ENCODE measurements around the gene CARHSP1.
"Not testable (repeated sequence)": the region's sequence is repeated elsewhere in the genome, so short reads cannot be mapped to it uniquely, and the experiment has no call there.

The CARHSP1 gene

DNA sequence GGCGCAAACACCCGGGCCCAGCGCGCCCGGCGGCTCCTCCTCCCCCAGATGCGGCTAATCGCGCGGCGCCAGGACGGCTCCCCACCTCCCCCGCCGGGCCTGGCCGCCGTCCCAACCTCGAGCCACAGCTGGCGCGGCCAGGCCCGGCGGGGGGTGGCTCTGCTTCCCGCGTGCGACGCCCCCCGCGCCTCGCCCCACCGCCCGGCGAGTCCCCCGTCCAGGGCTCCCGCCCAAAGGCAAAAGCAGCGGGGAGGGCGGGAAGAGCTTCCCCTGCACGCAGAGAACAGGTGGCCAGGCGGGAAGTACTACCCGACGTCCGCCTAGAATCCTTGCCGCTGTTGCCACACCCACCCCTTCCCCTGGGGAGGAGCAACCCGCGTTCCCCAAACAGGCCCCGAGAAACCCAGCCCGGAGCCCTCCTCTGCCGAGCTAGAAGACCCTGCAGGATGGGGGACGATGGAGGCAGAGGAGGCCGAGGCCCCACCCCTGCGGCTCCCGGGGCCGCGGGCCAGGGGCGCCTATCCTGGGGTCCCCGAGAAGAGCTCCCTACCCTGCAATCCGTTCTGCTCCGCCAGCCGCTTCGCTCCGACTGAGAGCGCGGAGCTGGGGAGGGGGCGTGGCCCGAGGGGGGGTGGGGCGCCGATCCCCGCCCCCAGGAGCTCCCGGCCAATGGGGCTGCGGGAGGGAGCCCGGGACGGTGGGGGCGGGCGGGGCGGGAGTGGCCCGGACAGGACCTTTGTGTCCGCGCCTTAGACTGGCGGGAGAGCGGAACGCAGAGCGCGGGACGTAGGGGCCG lies at the start of gene CARHSP1:
TSS of gene CARHSP1 (minus strand) at position 591 of the 796 bp plus-strand sequence. CDS start 9,678 bp downstream, outside the sequence.
- in situ Hi-C loops (cut with HindIII; ENCODE audit: low pct_ligation_motif_present, low pct_unique_long_range_greater_than_20kb, low sequenced_read_pairs), result no loop called here
- peak; percentile 95 for DNase-seq

DNA sequence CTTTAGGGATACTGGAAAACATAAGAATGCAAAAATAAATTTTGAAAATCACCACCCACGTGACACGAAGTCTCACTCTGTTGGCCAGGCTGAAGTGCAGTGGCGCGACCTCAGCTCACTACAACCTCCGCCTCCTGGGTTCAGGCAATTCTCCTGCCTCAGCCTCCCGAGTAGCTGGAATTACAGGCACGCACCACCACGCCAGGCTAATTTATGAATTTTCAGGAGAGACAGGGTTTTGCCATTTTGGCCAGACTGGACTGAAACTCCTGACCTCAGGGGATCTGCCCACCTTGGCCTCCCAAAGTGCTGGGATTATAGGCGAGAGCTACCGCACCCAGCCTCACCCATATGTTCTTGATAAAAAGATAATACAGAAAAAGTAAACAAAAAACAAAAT lies 48.5 kb upstream of the CARHSP1 start:
- DNase-seq; in situ Hi-C loops (cut with HindIII; ENCODE audit: low pct_ligation_motif_present, low pct_unique_long_range_greater_than_20kb, low sequenced_read_pairs): not testable (repeated sequence)

DNA sequence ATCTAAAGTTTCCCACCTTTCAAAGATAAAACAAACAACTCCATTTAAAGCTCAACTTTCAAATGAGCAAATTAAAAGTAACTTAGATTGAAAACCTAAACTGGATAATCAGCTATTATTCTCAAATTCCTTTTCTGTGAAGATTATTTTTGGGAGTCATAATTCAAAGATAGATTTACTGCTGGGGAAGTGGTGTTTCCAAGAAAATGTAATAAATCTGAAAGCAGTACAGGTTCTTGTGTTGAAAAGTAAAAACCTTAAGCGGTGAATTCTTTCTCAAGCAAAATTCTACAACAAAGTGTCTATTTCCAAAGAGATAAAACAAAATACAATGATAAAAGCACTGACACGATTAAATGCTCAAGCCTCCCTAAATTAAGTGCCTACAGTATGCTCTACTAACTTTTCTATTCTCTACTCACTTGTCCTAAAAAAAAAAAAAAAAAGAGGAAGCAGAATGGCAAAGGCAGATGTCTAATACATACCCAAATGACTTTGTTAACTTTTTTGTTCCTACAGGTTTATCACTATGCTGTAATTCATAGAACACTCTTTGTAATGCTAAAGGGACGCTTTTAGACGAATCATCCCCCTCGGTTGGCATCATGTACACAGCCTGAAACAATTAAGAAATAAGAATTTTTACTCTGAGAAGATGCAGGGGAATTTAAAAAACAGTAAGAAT lies 47.9 kb upstream of the CARHSP1 start:
- DNase-seq, result no peak
- in situ Hi-C loops (cut with HindIII; ENCODE audit: low pct_ligation_motif_present, low pct_unique_long_range_greater_than_20kb, low sequenced_read_pairs), result no loop called here

DNA sequence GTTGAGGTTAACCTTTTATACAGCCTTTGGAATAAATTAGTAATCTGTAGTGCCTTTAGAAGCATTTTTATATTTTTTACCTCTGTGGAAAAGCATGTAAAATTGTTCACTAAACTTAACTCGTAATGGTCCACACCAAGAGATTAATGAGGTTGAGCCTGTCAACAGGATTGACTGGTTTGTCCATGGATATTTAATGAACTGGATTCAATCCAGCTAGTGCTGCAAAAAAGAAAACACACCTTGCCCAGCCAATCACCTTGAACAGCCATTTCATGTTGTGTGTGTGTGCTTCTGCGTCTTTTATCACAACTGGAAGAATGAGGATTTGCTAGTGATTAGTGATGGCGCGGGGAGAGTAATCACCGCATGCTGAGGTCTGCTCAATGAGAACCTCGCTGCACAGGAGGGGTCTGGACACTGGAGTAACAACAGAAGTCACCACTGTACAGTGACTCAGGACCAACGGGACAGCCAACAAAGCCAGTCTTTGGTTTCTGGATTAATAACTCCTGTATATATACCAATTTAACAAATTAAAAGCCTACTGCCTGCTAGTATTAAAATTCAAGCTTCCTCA lies 47.0 kb upstream of the CARHSP1 start:
- in situ Hi-C loops (cut with HindIII; ENCODE audit: low pct_ligation_motif_present, low pct_unique_long_range_greater_than_20kb, low sequenced_read_pairs), result no loop called here
- DNase-seq, result no peak

DNA sequence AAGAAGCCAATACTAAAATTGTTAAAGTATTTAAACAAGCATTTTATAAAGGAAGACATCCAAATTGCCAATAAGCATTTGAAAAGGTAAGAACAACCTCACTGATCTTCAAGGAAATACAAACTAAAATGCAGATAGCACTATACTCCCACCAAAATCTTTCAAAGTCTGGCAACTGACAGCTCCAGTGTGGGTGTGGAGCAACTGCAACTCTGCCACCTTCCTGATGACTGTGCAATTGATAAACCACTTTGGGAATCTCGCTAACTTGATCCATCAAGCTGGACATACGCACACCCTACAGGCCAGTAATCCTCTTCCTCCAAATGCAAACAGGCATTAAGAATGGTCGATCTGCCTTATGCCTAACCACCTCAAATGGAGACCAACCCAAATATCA lies 45.3 kb upstream of the CARHSP1 start:
- in situ Hi-C loops (cut with HindIII; ENCODE audit: low pct_ligation_motif_present, low pct_unique_long_range_greater_than_20kb, low sequenced_read_pairs), result no loop called here

DNA sequence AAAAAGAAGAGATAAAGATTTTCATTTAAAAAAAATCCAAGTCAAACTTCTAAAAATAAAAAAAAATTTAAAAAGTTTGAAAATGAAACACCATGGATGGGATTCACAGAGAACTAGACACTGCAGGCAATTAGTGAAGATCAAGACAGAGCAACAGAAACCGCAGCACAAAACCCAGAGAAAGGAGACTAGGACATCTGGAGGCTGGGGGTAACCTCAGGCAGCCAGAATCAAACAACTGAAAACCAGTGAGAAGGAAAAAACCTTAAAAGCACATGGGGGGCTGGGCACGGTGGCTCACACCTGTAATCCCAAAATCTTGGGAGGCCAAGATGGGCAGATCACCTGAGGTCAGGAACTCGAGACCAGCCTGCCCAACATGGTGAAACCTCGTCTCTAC lies 44.0 kb upstream of the CARHSP1 start:
- in situ Hi-C loops (cut with HindIII; ENCODE audit: low pct_ligation_motif_present, low pct_unique_long_range_greater_than_20kb, low sequenced_read_pairs), result no loop called here
- DNase-seq, result no peak

More for the DNA sequence above, 45.3 kb upstream of the CARHSP1 start:
- no peak for DNase-seq

DNA sequence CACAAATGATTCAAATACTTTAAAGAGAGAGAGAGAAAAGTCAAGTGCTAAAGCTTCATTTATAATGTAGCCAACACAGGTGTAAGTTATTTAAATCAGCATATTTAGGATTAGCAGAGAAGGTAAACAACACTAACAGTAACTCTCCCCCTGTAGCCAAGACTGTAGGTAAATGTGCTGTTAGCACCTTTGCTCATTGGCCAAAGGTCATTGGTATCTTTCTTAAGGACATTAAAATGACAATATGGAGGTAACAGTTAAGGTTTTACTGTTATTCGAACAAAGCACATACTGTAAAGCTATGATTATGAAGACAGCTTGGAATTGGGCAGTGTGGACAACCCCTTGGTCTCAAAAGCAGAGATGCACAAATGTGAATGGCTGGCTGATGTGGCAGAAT lies 42.0 kb upstream of the CARHSP1 start:
- in situ Hi-C loops (cut with HindIII; ENCODE audit: low pct_ligation_motif_present, low pct_unique_long_range_greater_than_20kb, low sequenced_read_pairs), result no loop called here
- no peak for DNase-seq

DNA sequence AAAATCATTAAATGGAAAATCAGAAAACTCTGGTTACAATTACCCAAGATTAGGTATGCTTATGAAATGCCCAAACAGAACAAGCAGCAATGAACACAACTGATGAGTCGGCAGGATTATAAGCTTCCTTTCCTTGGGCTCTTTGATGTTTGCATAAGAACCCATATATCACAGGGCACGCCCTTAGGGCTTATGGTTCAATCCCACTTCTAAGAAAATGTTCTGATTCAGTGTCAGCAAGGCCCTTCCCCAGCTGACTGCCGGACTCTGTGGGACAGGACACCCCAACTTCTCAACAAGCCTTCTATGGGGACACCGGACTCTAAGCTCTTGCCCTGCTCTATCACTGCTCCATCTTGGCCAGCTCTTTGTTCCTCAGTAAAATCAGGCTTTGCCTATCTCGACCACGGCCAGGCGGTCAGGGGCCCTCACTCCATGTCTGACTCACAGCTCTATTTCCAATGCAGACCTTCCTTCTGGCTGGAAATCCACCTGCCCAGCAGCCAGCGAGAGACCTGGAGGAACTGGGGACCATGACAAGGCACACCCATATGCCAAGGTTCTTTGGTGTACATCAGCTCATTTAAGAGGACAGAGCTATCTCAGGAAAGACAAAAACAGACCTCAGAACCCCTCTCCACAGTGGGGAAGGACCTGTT lies 40.1 kb upstream of the CARHSP1 start:
- in situ Hi-C loops (cut with HindIII; ENCODE audit: low pct_ligation_motif_present, low pct_unique_long_range_greater_than_20kb, low sequenced_read_pairs), result no loop called here
- no peak for DNase-seq

DNA sequence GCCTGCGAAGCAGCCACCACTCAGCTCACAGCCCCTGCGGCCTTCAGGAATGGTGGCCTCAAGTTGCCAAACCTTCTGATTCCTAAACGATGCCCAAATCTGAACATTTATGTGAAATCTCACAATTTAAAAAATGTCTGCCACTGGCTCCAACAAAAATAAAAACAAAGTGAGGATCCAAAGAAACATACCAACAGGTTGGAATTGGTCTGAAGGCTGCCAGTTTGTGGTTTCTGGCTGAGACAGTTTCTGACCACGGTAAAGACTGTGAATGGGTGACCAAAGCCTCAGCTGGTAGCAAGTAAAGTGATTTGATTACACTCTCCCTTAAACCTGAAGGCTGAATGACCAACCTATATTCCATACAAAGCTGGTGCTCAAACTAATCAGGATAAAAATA lies 38.3 kb upstream of the CARHSP1 start:
- no peak for DNase-seq
- in situ Hi-C loops (cut with HindIII; ENCODE audit: low pct_ligation_motif_present, low pct_unique_long_range_greater_than_20kb, low sequenced_read_pairs), result no loop called here

DNA sequence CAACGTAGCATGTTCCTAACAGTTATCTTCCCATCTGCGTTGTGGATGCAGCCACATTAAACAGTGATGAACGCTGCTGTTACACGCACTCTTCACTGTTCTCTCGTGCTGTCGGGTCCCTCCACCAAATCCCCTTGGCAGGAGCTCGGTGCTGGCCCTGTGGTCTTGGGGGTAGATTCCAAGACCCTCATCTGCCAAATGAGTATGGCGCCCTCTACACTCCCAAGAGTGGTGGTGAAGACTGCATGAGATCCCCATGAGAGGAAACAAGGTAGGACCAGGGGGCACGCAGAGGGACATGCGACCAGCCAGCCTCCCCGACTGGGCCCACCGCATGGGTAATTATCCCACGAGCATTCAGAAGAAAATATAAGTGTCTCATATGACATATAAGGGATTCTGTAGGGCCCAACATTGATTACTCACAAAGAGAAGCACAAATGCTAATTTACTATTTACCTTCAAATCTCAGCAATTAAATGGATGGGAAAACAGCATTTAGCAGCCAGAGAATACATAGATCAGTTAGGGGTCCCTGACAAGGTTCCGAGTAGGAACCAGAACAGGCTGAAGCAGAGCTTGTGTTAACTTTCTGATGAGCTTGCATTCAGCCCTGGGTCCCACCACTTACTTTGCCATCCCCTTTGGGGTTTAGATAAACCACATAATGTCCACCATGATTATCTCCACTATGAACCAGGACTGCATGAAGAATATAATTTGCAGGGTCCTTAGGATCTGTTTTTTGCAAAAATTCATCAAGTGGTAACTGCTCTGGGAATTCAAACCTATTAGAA lies 37.2 kb upstream of the CARHSP1 start:
- in situ Hi-C loops (cut with HindIII; ENCODE audit: low pct_ligation_motif_present, low pct_unique_long_range_greater_than_20kb, low sequenced_read_pairs), result no loop called here
- no peak for DNase-seq

DNA sequence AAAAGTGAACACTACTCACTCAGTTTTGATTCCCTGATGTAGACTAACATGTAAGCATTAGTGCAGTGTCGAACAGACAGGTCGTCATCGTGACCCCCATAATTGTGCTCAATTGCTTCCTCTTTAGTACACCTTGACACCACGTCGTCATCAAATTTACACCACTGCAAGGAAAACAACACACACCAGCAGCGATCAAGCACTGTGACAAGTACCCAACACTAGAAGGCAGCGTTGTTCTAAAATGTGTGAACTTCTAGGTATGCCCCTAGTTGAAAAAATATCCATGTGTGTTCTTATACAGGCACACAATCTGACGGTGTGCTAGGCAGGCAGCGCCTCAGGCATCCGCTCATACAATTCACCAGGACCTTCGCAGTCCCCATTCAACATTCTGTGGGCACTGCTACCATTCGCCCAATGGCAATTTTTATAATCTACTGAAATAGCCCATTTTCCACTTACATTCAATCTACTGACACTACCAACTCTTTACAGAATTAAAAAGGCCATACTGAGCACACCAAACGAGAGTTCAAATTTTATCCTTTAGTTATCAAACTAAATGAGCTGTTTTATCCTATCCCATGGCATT lies 36.5 kb upstream of the CARHSP1 start:
- DNase-seq, result peak; percentile 49
- in situ Hi-C loops (cut with HindIII; ENCODE audit: low pct_ligation_motif_present, low pct_unique_long_range_greater_than_20kb, low sequenced_read_pairs), result no loop called here

DNA sequence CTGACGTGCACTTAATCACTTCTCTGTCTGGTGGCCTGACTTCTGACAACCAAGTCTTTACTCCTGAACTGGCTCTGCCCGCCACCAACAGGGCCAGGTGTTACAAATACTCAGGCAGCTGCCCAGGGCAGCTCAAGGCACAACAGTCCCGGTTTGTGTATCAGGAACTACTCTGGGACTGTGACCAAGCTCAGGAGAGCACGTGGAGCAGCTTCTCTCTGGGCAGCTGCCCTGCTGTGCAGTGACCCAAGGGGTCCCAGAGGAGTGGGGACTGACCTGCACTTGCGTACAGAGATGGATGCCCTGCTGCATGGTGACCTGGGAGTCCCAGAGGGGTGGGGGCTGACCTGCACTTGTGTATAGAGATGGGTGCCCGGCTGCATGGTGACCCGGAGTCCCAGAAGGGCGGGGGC lies 35.2 kb upstream of the CARHSP1 start:
- in situ Hi-C loops (cut with HindIII; ENCODE audit: low pct_ligation_motif_present, low pct_unique_long_range_greater_than_20kb, low sequenced_read_pairs), result no loop called here
- DNase-seq, result no peak

DNA sequence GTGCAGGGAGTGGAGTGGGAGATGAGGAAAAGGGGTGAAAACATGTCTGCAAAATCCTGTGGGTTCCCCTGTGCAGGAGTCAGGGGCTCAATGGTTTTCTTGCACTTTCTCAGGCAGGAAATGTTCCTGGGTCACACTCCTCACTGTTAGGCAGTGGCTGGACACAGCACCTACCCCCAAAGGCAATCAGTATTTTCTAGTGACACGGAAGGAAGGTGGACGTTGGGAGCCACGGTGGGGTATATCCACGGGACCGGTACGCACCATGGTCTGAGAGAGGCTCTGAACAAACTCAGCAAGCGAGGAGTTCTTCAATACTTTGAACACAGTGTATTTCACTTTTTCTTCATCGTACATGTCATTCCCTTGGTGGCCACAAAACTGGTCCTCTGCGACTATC lies 34.2 kb upstream of the CARHSP1 start:
- DNase-seq, result no peak
- in situ Hi-C loops (cut with HindIII; ENCODE audit: low pct_ligation_motif_present, low pct_unique_long_range_greater_than_20kb, low sequenced_read_pairs), result no loop called here

DNA sequence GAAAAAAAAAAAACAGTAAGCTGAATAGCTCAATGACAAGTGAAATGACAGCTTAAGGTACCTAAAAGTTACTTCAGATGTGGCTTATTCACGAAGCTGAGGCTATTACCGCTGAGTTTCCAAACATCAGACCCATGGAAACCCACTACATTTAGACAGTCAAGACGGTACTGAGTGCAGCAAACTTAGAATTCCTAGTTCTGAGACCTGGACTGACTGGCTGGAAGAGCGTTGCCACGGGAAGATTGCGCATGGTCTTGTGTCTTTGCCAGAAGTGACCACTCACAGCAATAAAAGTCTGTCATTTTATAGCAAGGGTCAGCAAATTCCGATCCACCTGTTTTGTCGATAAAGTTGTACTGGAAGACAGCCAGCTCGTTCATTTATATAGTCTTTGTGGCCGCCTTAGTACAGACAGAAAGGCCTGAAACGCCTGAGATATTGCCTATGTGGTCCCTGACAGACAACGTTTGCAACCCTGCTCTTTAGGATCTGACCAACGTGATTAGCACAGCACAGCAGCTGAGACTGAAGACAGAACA lies 32.6 kb upstream of the CARHSP1 start:
- in situ Hi-C loops (cut with HindIII; ENCODE audit: low pct_ligation_motif_present, low pct_unique_long_range_greater_than_20kb, low sequenced_read_pairs), result no loop called here
- no peak for DNase-seq

DNA sequence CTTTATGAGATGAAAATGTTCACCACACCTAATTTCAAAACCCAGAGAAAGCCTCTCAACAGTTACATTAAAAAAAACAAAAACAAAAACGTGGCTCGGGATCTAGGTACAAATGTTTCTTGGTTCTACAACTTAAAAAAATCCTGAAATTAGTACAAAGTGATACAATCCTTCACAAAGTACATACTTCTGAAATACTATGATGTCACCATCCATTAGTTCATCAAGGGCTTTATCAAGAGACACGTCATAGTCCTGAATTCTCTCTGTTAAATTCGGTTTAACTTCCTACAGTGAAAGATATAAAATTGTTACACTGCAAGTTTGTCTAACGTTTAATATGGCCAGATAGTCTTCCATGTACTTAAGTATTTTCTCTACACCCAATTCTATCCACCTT lies 31.5 kb upstream of the CARHSP1 start:
- DNase-seq, result no peak
- in situ Hi-C loops (cut with HindIII; ENCODE audit: low pct_ligation_motif_present, low pct_unique_long_range_greater_than_20kb, low sequenced_read_pairs), result no loop called here

DNA sequence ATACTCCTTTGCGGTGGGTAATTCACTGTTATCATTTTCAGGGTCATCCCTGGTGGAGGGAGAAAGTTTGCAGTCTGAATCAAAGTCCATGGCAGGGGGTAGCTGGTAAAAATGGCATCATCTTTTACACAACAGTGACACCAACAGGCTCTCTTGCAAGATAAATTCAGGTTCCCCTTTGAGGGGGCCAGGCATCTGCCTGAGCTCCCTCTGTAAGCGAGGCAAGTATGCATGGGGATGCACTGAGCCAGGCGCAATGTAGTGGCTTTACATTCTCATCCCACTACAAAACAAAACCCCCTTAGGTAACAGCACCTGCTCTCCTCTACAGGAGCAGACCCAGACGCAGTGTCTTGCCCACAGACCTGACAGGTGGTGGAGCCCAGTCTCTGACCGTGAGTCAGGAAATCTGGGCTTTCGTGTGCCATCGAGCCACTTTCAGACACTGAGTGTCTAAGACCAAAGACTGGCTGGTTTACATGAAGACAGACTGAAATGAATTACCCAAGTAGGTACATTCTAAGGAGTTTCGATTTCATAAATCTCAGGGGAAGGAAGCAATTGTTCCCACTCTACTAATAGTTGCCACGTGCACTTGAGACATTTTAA lies 31.0 kb upstream of the CARHSP1 start:
- DNase-seq, result no peak
- in situ Hi-C loops (cut with HindIII; ENCODE audit: low pct_ligation_motif_present, low pct_unique_long_range_greater_than_20kb, low sequenced_read_pairs), result no loop called here

DNA sequence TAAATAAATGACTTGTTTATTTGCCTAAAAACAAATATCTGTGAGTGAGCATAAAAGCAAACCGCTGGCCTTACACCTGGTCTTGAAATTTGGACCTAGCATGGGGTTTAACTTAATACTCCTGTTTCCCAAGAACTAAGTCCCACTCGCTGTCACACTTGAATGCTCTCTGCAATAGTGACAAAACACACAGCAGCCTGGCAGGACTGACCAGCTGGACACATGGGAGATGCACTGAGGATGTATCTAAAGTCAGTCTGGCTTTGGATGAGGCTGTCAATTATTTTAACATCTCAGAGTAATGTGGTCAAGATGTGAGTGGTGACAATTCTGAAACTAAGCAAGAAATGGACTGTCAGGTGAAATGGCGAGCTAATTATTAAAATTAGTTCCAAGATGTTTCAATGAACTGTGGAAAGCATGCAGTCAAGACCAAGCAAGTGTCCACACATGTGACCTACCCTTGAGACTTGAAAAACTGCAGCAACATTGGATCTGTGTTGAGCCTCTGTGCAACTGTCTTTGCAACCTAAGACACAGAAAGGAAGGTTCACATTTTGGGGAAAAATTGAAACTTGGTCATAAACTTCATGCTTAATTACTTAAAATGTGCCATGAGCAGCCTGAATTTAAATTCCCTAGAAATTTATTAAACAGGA lies 30.0 kb upstream of the CARHSP1 start:
- in situ Hi-C loops (cut with HindIII; ENCODE audit: low pct_ligation_motif_present, low pct_unique_long_range_greater_than_20kb, low sequenced_read_pairs), result no loop called here
- DNase-seq, result no peak

All from ACHN (cell line).